Measurements from ENCODE around the gene BRD7.

DNA sequence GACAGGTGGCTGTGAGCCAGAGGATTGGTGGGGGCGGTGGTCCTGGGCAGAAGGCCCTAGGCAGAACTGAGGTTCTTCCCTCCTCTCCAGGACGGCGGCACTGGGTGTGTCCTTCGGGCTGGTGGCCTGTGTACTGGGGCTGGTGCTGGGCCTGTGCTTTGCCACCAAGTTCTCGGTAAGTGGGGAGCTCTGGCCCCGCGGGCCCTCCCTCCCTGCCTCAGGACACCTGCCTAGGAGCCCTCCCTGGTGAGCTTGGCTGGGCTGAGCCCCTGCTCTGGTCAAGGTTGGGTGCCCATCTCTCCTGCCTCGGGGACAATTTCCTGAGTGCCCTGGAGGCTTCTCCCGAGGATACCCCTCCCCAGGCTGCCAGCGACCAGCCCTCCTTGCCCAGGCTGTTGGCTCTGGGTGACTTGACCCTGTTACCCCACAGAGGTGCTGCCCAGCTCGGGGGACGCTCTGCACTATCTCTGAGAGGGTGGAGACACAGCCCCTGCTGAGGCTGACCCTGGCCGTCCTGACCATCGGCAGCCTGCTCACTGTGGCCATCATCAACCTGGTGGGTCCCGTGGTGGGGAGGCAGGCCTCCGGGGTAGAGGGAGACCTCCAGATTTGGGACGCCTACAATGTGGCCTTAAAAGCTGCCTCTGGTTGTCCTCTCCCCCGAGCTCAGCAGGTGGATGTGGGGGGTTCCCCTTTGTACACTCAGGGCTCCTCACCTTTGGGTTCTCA, 60.4 kb downstream of the BRD7 start:
- no peak for TF ChIP-seq YY1 (IDR thresholded peaks at IDR 0.05; ENCODE audit: insufficient read depth, insufficient read length)
- TF ChIP-seq ZNF274 (IDR thresholded peaks at IDR 0.05; ENCODE audit: low read depth, low read length): no peak

All from NT2/D1 (cell line).